ENCODE measurements around the gene UPK3A.

DNA sequence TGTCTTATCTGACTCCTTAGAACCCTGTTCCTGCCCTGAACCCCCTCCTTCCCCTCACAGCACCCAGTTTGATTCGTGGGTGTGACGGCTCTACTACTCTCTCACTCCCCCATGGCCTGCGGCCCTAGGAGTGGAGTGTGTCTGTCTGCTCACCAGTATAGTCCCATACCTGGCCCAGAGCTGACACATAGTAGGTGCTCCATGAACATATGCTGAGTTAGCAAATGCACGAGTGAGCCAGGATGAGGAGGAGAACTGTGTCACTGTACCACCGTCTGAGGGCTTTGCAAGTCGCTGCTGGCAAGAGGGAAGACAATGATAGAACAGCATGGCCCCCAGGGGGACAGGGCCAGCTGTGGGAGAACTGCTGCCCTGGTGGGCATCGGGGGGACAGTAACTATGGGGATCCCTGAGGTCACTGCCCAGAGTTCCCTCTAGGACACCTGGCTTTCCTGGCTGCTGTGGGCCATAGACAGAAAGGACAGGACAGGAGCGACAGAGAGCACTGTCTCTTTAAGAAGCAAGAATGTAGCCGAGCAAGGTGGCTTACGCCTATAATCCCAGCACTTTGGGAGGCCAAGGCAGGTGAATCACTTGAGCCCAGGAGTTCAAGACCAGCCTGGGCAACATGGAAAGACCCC, 24.9 kb upstream of the UPK3A start:
- no peak for TF ChIP-seq POLR2A (IDR thresholded peaks at IDR 0.05; ENCODE audit: control extremely low read depth in 1 of 2, low read depth in 2 of 2, low read length in 2 of 2)
- TF ChIP-seq, protein P1, sequence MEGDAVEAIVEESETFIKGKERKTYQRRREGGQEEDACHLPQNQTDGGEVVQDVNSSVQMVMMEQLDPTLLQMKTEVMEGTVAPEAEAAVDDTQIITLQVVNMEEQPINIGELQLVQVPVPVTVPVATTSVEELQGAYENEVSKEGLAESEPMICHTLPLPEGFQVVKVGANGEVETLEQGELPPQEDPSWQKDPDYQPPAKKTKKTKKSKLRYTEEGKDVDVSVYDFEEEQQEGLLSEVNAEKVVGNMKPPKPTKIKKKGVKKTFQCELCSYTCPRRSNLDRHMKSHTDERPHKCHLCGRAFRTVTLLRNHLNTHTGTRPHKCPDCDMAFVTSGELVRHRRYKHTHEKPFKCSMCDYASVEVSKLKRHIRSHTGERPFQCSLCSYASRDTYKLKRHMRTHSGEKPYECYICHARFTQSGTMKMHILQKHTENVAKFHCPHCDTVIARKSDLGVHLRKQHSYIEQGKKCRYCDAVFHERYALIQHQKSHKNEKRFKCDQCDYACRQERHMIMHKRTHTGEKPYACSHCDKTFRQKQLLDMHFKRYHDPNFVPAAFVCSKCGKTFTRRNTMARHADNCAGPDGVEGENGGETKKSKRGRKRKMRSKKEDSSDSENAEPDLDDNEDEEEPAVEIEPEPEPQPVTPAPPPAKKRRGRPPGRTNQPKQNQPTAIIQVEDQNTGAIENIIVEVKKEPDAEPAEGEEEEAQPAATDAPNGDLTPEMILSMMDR (IDR thresholded peaks at IDR 0.05; ENCODE audit: control extremely low read depth in 1 of 3, insufficient read depth in 1 of 3, low read depth in 1 of 3, low read length in 3 of 3), result no peak
